Umbilical cord (tissue), 2 donors: ENCODE results near the gene RMC1. TPM values are rescaled to one million over a fixed set of nuclear protein-coding genes. Genes with fewer than 3 reads are reported as not detected.
A peak's percentile ranks its signal among the peaks of the same experiment; 100 is the strongest.
"Not testable (repeated sequence)": the region's sequence is repeated elsewhere in the genome, so short reads cannot be mapped to it uniquely, and the experiment has no call there.

Experiments used
- DNase-seq: peaks from one replicate; pipeline ENCODE4 v3.0.0-alpha.2; 2015; ENCODE audit warnings: low spot score
- total RNA-seq: library from RNA; depleted of rRNA; stranded (reverse); fragments of >200 nt; gene quantifications from one replicate; pipeline ENCODE4 v1.2.3, GENCODE V29; 2014; ENCODE audit warnings: low replicate concordance; ENCODE audit not compliant: insufficient read depth

The RMC1 gene
- total RNA-seq, 1 donor from 2014 or later: 205 TPM

DNA sequence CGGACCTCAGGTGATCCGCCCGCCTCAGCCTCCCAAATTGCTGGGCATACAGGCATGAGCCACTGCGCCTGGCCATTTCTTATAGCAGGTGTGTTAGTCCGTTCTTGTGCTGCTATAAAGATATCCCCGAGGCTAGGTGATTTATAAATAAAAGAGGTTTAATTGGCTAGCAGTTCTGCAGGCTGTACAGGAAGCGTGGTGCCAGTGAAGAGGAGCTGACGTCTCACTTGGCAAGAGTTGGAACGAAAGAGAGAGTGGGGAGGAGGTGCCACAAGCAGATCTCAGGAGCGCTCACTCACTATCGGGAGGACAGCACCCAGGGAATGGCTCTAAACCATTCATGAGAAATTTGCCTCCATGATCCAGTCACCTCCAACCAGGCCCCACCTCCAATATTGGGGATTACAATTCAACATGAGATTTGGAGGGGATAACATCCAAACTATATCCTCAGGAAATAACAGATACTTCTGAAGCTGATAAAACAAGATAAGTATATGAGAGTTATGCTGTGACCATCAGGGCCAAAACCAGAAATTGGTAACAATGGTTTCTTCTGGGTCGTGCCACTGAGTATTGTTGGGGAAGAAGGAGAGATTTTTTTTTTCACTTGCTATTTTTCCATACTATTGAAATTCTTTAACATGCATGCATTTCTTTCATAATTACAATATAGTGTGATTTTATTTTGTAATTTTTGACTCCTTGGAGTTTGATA is 7.4 kb upstream of the RMC1 start:
- DNase-seq: no peak

DNA sequence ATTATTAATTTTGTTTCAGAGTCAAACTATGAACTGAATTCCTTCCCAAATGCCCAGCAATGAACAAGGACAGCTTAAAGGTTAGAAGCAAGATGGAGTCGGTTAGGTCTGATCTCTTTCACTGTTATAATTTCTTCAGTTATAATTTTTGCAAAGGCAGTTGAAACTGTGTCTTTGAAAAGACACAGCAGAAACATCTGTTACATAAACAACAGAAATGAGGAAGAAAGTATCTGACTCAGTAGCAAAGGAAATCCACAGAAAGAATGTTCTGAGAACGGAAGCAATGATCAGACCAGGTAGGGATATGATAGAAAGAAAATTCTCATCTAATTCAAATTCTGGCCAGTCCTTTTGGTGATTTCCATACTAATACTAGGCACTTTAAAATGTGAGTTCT is 5.2 kb upstream of the RMC1 start:
- no peak for DNase-seq

DNA sequence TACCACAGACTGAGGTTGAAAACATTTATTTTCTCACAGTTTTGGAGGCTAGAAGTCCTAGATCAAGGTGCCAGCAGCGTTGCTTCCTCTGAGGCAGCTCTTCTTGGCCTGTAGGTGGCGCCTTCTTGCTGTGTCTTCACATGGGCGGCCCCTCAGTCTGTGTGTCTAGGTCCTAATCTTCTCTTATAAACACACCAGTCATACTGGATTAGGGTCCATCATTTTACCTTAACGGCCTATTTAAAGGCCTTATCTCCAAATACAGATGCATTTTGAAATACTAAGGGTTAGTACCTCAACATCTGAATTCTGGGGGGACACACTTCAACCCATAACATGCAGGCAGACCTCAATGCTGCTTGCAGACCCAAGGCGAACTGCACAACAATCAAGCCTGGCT is 4.4 kb upstream of the RMC1 start:
- peak; percentile 72 for DNase-seq

DNA sequence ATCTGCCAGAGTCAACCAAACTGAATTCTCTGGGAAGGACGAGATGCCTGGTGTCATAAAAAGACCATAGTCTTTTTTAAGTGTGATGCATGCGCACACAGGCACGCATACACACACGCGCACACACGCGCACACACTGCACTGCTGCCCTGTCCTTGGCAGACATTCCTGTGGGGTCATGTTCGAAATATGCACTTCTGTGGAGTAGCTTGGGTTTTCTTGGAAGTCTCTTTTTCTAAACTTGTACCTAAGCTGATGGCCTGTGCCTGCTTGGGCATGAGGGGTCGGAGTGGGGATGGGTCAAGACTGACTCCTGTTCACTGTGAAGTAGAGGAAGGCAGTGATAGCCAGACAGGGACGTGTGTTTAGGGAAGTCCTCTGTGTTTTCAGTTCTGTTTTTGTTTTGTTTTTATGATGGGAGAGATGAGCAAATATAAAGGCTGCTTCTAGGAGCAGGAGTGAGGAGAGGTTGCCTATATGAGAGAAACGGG is 4.0 kb upstream of the RMC1 start:
- peak; percentile 59 for DNase-seq

DNA sequence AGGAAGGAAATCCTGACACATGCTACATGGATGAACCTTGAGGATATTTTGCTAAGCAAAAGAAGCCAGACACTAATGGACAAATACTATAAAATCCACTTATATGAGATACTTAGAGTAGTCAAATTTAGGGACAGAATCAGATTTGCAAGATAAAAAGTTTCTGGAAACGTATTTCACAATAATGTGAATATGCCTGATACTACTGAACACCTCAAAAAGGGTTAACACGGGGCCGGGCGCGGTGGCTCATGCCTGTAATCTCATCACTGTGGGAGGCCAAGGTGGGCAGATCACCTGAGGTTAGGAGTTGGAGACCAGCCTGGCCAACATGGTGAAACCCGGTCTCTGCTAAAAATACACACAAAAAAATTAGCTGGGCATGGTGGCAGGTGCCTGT is 1.7 kb upstream of the RMC1 start:
- no peak for DNase-seq

DNA sequence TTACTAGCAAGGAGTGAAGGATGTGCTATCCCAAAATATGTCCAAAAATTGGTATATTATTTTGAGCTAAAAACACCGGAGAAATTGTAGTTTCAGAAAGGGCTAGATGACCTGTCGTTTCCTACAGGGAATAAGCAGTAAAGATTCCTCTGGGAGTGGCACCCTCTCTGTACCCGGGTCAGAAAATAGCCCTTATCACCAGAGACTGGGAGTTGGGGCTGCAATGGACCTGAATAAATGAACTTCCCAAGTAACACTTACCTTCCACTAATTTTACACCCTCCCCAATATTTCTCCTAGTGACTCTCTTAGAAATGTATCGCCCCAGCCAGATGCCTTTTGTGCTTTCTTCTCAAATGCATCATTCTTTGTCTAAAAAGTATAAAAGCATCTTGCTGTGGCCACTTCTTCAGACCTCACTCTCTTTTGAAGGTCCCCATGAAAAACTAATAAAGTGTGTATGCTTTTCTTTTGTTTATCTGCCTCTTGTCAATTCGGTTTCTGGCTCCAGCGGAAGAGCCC is 734 bp upstream of the RMC1 start:
- no peak for DNase-seq

DNA sequence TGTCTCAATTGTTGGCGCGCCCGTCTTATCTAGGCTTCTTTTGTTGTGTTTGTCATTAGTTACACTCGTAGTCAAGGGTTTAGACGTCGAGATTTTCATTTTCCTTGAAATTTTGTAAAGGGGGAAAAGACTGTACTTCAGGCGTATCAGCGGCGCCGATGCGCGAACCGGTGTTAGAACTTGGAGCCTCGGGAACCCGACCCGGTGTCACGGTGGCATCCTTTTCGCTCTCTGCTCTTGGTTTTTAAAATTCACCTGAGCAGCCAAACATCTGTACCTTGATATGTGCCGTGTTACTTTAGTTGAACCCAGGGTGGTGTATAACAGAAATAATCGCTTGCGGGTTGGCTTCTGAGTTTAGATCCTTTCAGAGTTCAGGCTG is 643 bp downstream of the RMC1 start:
- DNase-seq: no peak

DNA sequence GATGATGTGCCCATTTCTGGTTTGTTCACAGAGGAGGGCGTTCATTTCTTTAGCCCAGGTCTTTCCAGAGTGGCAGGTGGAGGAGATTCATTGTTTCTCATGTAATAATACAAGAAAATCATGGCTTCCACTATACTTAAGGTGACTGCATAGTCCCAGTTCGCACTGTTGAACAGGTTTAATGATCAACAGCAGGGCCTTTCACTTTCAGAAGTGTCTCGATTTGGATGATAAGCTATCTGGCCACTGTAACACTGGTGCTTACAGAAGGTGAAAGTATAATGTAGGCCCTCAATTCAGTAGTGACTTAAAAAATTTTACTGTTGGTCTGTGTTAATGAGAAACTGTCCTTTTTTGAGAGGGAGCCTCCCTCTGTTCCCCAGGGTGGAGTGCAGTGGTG is 1.4 kb downstream of the RMC1 start:
- DNase-seq: no peak

DNA sequence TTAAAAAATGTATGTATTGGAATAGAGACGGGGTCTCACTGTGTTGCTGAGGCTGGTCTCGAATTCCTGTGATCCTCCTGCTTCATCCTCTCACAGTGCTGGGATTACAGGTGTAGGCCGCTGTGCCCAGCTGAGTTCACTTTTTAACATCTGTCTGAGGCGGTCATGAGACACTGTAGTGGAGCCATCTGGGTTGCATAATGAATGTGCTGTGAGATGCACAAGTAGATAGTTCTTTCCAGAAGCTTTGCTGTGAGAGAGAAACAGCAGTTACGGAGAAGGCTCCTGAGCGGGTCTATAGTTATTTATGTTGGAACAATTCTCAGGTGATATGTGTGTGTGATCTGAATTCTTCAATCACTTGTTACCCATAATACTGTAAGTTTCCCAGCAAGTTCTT is 3.1 kb downstream of the RMC1 start:
- no peak for DNase-seq

DNA sequence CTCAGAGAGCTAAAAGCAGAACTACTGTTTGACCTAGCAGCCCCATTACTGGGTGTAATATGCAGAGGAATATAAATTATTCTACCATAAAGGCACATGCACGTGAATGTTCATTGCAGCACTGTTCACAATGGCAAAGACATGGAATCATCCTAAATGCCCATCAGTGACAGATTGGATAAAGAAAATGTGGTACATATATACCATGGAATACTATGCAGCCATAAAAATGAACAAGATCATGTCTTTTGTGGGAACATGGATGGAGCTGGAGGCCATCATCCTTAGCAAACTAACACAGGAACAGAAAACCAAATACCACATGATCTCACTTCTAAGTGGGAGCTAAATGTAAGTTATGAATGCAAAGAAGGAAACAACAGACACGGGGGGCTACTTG is 7.6 kb downstream of the RMC1 start:
- DNase-seq: not testable (repeated sequence)

DNA sequence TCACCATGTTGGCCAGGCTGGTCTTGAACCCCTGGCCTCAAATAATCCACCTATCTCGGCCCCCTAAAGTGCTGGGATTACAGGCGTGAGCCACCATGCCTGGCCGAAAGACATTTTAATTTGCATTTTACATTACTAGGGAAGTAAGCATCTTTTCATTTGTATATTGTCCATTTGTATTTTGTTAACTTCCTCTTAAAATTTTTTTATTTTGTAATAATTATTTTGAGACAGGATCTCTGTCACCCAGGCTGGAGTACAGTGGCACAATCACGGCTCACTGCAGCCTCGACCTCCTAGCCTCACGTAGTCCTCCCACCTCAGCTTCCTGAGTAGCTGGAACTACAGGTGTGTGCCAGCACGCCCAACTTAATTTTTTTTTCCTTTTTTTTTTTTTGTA is 8.9 kb downstream of the RMC1 start:
- DNase-seq: not testable (repeated sequence)

DNA sequence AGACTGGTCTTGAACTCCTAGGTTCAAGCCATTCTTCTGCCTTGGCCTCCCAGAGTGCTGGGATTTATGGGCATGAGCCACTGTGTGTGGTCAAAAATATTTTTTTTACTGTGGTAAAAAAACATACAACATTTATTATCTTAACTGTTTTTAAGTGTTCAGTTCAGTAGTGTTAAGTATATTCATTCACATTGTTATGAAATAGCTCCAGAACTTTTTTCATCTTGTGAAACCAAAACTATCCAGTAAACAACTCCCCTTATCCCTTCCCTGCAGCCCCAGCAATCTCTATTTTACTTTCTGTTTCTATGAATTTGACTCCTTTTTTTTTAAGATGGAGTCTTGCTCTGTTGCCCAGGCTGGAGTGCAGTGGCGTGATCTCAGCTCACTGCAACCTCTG is 9.3 kb downstream of the RMC1 start:
- DNase-seq: no peak

DNA sequence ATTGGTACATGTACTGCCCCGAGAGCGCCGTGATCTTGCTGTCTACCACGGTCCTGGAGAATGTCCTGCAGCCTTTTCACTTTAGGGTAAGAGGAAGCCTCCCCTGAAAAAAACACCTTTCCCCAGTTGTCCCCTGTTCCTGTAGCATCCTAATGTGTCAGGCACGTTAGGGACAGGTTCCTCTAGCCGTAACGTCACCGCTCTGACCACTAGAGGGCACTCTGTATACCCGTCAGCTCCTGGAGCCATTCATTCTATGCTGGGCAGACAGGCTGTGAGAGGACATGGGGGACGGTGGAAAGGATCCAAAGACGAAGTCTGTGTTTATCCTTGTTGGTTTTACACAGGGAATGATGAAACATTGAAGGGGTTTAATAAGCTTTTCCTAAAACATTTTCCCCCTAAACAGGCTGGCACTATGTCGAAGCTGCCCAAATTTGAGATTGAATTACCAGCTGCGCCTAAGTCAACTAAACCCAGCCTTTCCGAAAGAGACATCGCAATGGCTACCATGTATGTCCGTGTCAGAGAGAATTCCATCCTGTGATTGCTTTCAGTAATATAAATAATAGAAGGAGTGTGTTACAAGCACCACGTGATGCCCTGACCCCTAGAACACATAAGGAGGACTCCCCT is 12.7 kb downstream of the RMC1 start:
- DNase-seq: peak; percentile 83

DNA sequence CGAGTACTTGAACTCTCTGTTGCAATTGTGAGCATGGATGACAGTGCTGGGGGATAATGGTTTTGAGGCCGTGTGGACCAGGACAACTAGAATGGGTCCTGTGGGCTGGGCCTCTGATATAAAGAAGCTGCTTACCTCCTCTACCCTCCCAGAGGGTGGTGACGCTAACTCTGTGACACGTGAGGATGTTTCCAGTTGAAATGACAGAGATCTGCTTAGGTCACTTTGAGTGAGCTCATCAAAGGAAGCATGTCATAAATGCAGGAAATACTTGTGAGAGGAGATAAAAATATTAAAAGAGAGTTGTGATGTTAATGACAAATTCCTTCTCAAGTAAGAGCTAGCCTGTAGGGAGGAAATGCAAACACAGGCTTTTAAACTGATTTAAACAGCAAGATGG is 16.4 kb downstream of the RMC1 start:
- no peak for DNase-seq

DNA sequence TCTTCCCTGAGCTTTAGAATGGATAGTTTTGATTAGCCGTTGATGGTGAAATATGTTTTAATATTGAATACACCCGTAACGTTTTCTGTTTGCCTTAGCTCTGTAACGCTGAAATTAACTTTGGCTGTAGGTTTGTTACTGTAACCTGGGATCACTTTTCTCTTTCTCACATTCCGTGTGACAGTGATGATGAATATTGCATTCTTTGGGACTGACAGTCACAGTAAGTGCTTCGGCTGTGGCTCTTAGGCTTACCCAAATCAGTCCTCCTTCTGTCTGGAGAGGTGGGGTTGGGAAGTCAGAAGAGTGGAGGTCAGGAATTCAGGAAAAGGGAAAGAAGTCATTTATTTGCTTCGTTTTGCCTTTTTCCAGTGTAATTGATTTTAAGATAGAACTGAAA is 18.0 kb downstream of the RMC1 start:
- DNase-seq: no peak

DNA sequence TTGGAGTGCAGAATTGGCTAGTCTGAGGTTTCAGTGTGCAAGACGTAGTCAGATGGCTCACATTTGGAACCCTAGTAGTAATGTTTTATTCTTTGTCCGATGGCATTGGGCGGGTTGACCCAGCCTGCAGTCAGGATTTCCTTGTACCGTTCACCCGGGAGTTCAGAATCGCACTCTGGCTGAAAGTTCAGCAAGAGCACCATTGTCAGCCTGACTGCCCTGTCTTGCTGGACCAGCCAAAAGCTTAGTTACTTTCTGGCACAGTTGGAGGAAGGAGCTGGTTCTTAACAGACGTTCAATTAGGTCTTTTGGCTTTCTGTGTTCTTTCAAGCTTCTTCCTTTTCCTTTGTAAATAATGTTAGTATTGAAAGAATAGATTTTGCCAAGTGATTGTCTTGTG is 18.6 kb downstream of the RMC1 start:
- DNase-seq: no peak

DNA sequence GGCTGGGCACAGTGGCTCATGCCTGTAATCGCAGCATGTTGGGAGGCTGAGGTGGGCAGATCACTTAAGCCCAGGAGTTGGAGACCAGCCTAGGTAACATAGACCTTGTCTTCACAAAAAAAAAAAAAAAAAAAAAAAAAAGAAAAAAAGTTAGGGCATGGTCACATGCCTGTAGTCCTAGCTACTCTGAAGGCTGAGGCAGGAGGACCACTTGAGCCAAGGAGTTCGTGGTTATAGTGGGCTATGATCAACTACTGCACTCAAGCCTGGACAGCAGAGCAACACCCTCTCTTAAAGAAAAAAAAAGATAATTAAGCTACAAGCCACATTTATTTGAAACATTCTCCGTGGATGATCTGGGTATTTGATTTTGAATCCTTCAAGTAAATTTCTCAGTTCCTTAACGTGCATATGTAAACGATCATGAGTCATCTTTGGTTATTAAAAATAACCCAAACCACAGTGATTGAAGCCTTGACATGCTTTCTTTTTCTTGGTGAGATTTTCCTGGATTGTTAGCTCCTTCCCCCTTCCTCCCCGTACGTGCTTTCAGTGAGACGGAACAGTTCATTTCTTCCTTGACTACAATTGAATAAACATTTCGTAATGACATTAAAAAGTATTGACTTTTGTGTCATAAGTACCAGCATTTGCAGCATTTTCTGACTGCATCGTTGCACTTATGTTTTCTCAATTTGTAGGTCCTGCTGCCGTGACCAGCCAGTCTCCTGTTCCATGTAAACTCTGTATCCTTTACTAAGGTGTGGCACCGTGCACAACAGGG is 20.3 kb downstream of the RMC1 start:
- DNase-seq: no peak

DNA sequence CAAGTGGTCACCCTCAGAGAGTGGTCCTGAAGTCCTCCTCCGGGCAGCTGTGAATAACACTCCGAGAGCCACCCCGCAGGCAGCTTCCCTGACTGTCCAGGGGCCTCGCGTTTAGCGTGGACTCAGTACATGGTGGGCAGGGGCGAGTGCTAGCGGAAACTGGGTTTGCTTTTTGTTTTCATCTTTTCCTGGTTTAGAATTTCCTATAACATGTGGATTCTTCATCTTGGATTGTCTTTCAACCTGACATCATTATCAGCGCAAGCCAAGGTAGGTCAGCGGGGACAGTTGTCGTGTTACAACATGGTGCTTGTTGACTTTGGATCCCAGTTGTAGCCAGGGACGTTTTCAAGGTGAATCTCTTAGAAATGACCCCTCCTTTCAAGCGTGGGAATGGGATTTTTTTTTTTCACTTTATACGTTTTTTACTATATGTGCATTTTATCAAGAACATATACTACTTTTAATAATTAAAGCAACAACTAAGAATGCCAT is 20.9 kb downstream of the RMC1 start:
- DNase-seq: no peak

DNA sequence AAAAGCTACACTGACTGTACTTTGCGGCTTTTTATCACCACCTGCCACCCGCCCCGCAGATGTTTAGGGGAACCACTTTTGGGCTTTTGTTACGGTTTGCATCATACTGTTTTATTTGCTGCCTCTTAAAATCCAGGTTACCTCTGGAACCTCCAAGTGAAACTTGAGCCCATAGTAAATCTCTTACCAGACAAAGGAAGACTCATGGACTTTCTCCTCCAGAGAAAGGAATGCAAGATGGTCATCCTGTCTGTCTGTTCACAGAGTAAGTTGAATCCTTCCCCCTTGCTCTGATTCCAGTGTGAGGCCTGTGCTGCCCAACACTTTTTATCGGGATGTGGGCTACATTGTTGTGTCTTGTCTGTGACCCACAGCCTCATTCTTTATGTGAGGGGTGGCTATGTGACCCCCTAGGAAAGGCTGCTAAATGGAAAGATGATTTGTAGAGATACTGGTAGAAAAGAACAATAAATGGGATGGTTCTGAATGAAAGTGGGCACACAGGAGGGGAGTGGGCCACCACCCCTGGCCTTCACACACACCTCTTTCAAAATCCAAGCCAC is 23.3 kb downstream of the RMC1 start:
- no peak for DNase-seq

DNA sequence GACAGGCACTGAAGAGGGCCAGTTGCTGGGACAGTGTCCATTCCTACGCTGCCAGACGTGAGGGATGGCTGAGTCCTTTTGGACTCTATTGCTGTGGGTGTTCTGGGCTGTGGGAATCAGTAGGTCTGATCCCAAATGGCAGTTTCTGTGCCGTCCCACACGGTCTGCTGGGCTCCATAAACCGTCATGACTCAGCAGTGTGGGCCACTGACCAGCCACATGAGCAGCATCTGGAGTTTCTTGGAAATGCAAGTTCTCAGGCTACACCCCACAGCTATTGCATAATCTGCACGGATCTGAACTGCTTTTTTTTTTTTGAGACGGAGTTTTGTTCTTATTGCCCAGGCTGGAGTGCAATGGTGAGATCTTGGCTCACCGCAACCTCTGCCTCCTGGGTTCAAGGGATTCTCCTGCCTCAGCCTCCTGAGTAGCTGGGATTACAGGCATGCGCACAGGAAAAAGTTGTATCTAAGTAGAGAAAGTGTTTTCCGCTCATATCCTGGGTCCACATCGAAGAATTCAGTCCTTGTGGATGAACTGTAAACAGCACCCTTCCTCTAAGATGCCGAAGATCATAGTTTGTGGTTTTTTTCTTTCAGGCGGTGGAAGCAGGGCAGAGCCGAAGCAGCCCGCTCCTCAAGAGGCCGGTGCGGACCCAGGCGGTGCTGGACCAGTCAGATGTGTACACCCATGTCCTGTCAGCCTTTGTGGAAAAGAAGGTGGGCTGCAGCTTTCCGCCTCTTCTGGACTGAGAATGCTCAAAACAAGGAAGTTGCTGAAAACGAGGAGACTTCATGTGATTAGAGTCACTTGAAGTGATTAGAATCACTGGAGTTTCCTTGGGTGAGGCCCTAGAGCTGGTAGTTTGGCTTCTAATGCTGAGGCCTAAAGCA is 25.5 kb downstream of the RMC1 start:
- no peak for DNase-seq

DNA sequence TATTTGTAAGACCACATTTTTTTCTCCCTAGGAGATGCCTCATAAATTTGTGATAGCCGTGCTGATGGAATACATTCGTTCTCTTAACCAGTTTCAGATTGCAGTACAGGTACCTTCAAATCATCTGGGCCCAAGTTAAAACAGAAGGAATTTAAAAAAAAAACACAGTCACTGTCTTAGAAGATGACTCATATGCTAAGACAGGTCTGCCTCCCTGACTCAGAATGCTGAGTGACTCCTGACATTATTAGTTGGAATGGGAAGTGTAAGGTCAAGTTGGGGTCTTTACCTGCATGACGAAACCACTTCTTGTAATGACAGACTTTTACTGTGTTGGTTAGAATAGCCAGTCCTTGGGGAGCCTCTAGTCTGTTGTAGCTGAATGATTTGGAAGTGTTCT is 26.3 kb downstream of the RMC1 start:
- no peak for DNase-seq
